ENCODE measurements around the gene SLC5A5. TPM values are rescaled to one million over a fixed set of nuclear protein-coding genes. Genes with fewer than 3 reads are reported as not detected.
A peak's percentile ranks its signal among the peaks of the same experiment; 100 is the strongest.

Gene SLC5A5
- total RNA-seq, 4 donors from 2014 or later = not detected

DNA sequence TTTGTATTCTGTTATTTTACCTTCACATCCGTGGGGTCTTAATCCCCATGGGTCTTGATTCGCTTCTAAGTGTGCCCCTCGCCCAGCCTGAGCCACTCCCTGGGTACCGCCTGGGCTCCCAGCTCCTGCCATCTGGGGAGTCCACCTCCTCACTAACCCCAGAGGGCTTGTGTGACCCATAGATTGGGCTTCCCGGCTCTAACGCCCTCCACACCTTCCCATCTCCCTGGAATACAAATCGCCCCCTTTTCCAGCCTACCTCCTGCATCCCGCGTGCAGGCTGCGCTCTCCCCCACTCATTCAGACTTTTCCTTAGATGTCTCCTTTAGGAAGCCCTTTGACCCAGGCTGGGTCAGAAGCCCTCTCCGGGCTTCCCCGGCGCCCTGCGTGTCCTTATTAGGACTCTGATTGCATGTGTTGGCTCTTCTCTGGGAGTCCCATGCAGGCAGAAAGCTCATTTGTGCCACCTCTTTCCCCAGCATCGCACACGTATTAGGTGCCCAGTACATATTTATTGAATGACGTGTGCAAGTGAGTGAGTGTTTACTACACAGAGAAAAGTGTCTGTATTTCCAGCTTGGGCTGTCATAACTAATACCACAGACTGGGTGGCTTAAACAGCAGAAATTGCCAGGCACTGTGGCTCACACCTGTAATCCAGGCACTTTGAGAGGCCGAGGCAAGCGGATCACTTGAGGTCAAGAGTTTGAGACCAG is 61.8 kb downstream of the SLC5A5 start:
- Histone ChIP-seq H3K9me3 (no peaks in the 10 kb centered on the region), H3K4me1 (peaks cover 23% of the 10 kb centered on the region)

DNA sequence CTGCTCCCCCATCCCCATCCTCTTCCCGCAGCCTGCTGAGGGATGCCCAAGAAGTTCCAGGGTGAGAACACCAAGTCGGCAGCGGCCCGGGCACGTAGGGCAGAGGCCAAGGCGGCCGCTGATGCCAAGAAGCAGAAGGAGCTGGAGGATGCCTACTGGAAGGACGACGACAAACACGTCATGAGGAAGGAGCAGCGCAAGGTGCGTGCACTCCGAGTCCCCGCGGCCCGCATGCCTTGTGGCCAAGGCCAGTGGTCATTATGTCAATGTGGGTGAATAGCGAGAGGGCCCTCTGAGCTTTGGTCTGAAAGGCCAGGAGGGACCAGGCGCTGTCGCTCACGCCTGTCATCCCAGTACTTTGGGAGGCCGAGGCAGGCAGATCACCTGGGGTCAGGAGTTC is 64.6 kb downstream of the SLC5A5 start:
- peaks cover 16% of the 10 kb centered on the region for H3K36me3 ChIP-seq
- no peaks in the 10 kb centered on the region for H3K9me3 ChIP-seq
- 92% methylated on average over 20 of the region's 21 CpGs for WGBS
- no peak overlapping the region for H3K27ac ChIP-seq
- no peaks in the 10 kb centered on the region for H3K27me3 ChIP-seq
- TF ChIP-seq POLR2A (IDR thresholded peaks at IDR 0.05) (no peak), POLR2AphosphoS5 (IDR thresholded peaks at IDR 0.05) (no peak), EP300 (IDR thresholded peaks at IDR 0.05) (no peak)
- TF ChIP-seq, protein P1, sequence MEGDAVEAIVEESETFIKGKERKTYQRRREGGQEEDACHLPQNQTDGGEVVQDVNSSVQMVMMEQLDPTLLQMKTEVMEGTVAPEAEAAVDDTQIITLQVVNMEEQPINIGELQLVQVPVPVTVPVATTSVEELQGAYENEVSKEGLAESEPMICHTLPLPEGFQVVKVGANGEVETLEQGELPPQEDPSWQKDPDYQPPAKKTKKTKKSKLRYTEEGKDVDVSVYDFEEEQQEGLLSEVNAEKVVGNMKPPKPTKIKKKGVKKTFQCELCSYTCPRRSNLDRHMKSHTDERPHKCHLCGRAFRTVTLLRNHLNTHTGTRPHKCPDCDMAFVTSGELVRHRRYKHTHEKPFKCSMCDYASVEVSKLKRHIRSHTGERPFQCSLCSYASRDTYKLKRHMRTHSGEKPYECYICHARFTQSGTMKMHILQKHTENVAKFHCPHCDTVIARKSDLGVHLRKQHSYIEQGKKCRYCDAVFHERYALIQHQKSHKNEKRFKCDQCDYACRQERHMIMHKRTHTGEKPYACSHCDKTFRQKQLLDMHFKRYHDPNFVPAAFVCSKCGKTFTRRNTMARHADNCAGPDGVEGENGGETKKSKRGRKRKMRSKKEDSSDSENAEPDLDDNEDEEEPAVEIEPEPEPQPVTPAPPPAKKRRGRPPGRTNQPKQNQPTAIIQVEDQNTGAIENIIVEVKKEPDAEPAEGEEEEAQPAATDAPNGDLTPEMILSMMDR (IDR thresholded peaks at IDR 0.05) = no peak
- H3K4me1 ChIP-seq = peaks cover 23% of the 10 kb centered on the region
- no peak overlapping the region for H3K4me3 ChIP-seq
- no peak for DNase-seq (ENCODE audit: low spot score in 2 of 2)

More for the DNA sequence above, 61.8 kb downstream of the SLC5A5 start:
- H3K4me3 ChIP-seq = peak overlapping the region; percentile 85
- H3K27me3 ChIP-seq = no peaks in the 10 kb centered on the region
- peak overlapping the region; percentile 81 for H3K27ac ChIP-seq
- H3K36me3 ChIP-seq = peaks cover 6% of the 10 kb centered on the region
- no peak for DNase-seq (ENCODE audit: low spot score in 2 of 2)
- TF ChIP-seq POLR2AphosphoS5 (IDR thresholded peaks at IDR 0.05) = no peak
- no peak for TF ChIP-seq EP300 (IDR thresholded peaks at IDR 0.05)
- TF ChIP-seq, protein P1 (IDR thresholded peaks at IDR 0.05) = no peak
- TF ChIP-seq POLR2A (IDR thresholded peaks at IDR 0.05) = no peak
- WGBS = 23% methylated on average over 19 of the region's 19 CpGs

DNA sequence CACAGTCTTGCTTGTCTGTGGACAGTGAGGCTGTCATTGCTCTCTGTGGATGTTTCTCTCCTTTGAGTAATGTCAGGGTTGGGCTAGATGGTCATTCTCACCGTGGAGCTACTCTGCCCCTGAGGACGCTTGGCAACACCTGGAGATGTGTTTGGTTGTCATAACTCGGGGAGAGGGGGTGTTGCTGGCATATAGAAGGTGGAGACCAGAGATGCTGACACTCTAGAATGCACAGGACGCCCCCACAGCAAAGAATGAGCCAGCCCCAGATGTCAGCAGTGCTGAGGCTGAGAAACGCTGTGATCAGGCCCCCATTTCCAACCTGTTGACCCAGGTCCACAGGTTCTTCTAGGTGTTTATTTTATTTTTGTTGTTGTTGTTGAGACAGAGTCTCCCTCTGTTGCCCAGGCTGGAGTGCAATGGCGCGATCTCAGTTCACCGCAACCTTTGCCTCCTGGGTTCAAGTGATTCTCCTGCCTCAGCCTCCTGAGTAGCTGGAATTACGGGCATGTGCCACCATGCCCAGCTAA is 65.7 kb downstream of the SLC5A5 start:
- Histone ChIP-seq H3K36me3 (peaks cover 16% of the 10 kb centered on the region), H3K4me3 (no peak overlapping the region), H3K27ac (no peak overlapping the region), H3K9me3 (no peaks in the 10 kb centered on the region), H3K4me1 (peaks cover 14% of the 10 kb centered on the region), H3K27me3 (no peaks in the 10 kb centered on the region)
- TF ChIP-seq EP300 (IDR thresholded peaks at IDR 0.05) = no peak
- TF ChIP-seq, protein P1 (IDR thresholded peaks at IDR 0.05) = no peak
- TF ChIP-seq POLR2A (IDR thresholded peaks at IDR 0.05) = no peak
- TF ChIP-seq POLR2AphosphoS5 (IDR thresholded peaks at IDR 0.05) = no peak
- WGBS = 89% methylated on average over 9 of the region's 9 CpGs
- DNase-seq (ENCODE audit: low spot score in 2 of 2) = no peak

DNA sequence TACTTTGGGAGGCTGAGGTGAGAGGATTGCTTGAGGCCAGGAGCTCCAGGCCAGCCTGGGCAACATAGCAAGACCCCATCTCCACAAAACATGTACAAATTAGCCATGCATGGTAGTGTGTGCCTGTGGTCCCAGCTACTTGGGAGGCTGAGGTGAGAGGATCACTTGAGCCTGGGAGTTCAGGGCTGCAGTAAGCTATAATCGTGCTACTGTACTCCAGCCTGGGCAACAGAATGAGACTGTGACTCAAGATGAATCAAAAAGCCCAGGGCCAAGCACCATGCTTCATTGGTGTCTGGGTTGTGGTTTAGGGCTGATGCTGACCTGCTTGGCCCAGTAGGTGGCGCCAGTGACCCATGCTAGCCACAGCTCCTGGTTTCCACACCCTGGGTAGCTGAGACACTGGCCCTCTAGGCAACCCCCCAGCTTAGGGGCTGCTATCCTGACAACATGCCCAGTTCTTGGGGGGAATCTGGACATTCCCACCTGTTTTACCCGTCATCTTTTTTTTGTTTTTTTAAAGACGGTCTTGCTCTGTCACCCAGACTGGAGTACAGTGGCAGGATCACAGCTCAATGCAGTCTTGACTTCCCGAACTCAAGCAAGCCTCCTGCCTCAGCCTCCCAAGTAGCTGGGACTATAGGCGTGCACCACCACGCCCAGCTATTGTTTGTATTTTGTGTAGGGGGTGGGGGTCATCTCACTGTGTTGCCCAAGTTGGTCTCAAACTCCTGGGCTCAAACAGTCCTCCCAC is 66.5 kb downstream of the SLC5A5 start:
- H3K27me3 ChIP-seq = no peaks in the 10 kb centered on the region
- no peak for TF ChIP-seq EP300 (IDR thresholded peaks at IDR 0.05)
- TF ChIP-seq, protein P1 (IDR thresholded peaks at IDR 0.05) = peak; percentile 88 to 91
- no peaks in the 10 kb centered on the region for H3K9me3 ChIP-seq
- H3K27ac ChIP-seq = no peak overlapping the region
- DNase-seq (ENCODE audit: low spot score in 2 of 2) = peak in 1 of 2 donors; percentile 79
- H3K4me1 ChIP-seq = peaks cover 19% of the 10 kb centered on the region
- H3K36me3 ChIP-seq = peaks cover 16% of the 10 kb centered on the region
- no peak overlapping the region for H3K4me3 ChIP-seq
- WGBS = 71% methylated on average over 6 of the region's 7 CpGs

DNA sequence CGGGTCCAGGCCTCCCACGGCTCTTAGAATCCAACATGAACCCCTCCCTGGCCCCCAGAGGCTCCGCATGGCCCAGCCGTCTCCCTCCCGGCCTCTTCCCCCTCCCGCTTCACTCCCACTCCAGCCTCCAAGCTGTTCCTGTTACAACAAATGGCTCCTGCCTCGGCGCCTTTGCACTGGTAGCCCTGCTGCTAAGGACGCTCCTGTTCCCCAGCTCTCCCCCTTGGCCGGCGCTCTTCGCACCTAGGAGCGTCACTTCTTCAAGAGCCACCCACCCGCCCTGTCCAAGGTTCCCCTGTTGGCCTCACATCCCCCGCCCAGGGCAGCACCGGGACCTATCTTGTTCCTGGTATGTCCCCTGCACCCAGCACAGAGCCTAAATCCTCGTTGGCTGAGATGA is 70.4 kb downstream of the SLC5A5 start:
- H3K4me3 ChIP-seq = no peak overlapping the region
- no peak overlapping the region for H3K27ac ChIP-seq
- H3K27me3 ChIP-seq = no peaks in the 10 kb centered on the region
- TF ChIP-seq POLR2A (IDR thresholded peaks at IDR 0.05) (no peak), EP300 (IDR thresholded peaks at IDR 0.05) (no peak)
- no peak for DNase-seq (ENCODE audit: low spot score in 2 of 2)
- H3K36me3 ChIP-seq = peaks cover 13% of the 10 kb centered on the region
- peaks cover 27% of the 10 kb centered on the region for H3K4me1 ChIP-seq
- WGBS = 80% methylated on average over 16 of the region's 17 CpGs
- H3K9me3 ChIP-seq = no peaks in the 10 kb centered on the region

Measured in suprapubic skin (tissue), 4 donors.